ENCODE data around the gene RELB.

DNA sequence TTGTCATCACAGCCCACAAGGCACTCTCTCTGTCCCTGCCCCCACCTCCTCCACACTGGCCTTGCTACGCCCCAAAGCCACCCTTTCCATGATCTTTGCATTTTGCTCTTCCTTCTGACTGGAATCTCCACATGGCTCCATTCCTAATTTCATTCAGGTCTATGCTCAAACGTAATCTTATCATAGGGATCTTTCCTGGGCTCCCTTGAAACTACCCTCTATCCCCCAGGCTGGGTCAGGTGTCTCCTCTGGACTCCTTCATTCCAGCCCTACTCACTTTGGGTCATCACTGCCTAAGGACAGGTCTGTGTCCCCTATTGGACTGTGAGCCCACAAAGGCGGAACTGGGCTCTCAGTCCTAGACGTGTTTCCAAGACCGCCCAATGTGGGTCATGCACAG lies 80.9 kb downstream of the RELB start:
- no peak for TF ChIP-seq POLR2A (IDR thresholded peaks at IDR 0.05)
- TF ChIP-seq, protein P1, sequence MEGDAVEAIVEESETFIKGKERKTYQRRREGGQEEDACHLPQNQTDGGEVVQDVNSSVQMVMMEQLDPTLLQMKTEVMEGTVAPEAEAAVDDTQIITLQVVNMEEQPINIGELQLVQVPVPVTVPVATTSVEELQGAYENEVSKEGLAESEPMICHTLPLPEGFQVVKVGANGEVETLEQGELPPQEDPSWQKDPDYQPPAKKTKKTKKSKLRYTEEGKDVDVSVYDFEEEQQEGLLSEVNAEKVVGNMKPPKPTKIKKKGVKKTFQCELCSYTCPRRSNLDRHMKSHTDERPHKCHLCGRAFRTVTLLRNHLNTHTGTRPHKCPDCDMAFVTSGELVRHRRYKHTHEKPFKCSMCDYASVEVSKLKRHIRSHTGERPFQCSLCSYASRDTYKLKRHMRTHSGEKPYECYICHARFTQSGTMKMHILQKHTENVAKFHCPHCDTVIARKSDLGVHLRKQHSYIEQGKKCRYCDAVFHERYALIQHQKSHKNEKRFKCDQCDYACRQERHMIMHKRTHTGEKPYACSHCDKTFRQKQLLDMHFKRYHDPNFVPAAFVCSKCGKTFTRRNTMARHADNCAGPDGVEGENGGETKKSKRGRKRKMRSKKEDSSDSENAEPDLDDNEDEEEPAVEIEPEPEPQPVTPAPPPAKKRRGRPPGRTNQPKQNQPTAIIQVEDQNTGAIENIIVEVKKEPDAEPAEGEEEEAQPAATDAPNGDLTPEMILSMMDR (IDR thresholded peaks at IDR 0.05): no peak
- TF ChIP-seq EP300 (IDR thresholded peaks at IDR 0.05): no peak

All from gastroesophageal sphincter (tissue), 3 donors.